HG03342 (cell line): ENCODE results near the gene PYDC1.
"Not testable (repeated sequence)": the region's sequence is repeated elsewhere in the genome, so short reads cannot be mapped to it uniquely, and the experiment has no call there.

Experiments used
- ATAC-seq: cut with Tn5 transposase; IDR thresholded peaks from one replicate; pipeline ENCODE4 v1.9.1; 2021; ENCODE audit warnings: mild to moderate bottlenecking, moderate library complexity; ENCODE audit not compliant: unreplicated experiment

PYDC1 gene

GRCh38 chr16:31223044-31223443, 6.1 kb upstream of the PYDC1 start:
- ATAC-seq: no peak

- ATAC-seq: no peak
Observed at GRCh38 chr16:31221357-31222160, 4.6 kb upstream of the PYDC1 start.

GRCh38 chr16:31219154-31219741, 2.3 kb upstream of the PYDC1 start:
- ATAC-seq: no peak

- ATAC-seq: no peak
Observed at GRCh38 chr16:31217136-31217530, 198 bp upstream of the PYDC1 start.

- ATAC-seq: no peak
Observed at GRCh38 chr16:31215287-31216162, 1.4 kb downstream of the PYDC1 start.

GRCh38 chr16:31214708-31215286, 2.1 kb downstream of the PYDC1 start:
- no peak for ATAC-seq

GRCh38 chr16:31213877-31214707, 2.8 kb downstream of the PYDC1 start, which contains the start of gene TRIM72:
TSS of gene TRIM72 (plus strand) at chr16:31214119. CDS start at chr16:31214739, 620 bp downstream.
- ATAC-seq: no peak

GRCh38 chr16:31213342-31213741, 3.6 kb downstream of the PYDC1 start:
- no peak for ATAC-seq

GRCh38 chr16:31206776-31207175, 10.2 kb downstream of the PYDC1 start:
- no peak for ATAC-seq

GRCh38 chr16:31204871-31205666, 11.9 kb downstream of the PYDC1 start:
- no peak for ATAC-seq

- no peak for ATAC-seq
Observed at GRCh38 chr16:31202414-31203375, 14.2 kb downstream of the PYDC1 start, which contains the start of gene PYCARD. TSS of gene PYCARD (minus strand) at chr16:31202760. CDS start at chr16:31202690, 70 bp downstream.

GRCh38 chr16:31201582-31202413, 15.1 kb downstream of the PYDC1 start:
- no peak for ATAC-seq

GRCh38 chr16:31200821-31201568, 15.9 kb downstream of the PYDC1 start:
- ATAC-seq: no peak

GRCh38 chr16:31200111-31200510, 16.8 kb downstream of the PYDC1 start:
- not testable (repeated sequence) for ATAC-seq

GRCh38 chr16:31199430-31200041, 17.4 kb downstream of the PYDC1 start:
- no peak for ATAC-seq
